ENCODE data around the gene ATP5F1D.

Gene ATP5F1D

DNA sequence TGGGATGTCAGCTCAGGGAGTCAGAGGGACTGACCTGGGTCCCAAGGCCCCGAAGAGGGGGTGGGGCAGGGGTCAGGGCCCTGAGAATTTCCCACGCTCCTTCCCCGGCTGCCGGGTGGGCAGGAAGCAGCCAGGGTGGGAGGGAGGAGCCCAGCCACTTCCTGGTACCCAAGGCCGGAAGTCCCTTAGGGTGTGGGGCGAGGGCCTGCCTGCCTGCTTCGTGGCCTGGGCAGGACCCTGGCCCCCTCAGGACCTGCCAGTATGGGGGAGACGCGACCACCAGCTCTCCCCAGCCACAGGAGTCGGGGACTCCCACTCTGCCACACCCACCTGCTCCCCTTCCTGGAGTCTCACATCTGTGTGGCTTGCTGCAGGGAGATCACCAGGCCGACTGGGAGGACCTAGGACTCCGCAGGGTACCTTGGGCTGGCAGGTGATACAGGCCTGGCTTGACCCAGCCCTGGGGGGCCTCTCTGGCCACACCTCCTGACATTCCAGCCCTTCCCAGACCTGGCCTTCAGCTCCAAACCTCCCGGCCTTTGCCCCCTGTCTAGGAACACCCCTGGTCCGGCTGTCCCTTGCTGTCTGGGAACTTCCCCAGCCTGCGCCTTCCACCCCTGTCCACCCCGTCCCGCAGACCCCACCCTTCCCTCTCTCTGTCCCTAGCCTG, 17.8 kb downstream of the ATP5F1D start:
- peak; percentile 91 for DNase-seq (ENCODE audit: low spot score)

DNA sequence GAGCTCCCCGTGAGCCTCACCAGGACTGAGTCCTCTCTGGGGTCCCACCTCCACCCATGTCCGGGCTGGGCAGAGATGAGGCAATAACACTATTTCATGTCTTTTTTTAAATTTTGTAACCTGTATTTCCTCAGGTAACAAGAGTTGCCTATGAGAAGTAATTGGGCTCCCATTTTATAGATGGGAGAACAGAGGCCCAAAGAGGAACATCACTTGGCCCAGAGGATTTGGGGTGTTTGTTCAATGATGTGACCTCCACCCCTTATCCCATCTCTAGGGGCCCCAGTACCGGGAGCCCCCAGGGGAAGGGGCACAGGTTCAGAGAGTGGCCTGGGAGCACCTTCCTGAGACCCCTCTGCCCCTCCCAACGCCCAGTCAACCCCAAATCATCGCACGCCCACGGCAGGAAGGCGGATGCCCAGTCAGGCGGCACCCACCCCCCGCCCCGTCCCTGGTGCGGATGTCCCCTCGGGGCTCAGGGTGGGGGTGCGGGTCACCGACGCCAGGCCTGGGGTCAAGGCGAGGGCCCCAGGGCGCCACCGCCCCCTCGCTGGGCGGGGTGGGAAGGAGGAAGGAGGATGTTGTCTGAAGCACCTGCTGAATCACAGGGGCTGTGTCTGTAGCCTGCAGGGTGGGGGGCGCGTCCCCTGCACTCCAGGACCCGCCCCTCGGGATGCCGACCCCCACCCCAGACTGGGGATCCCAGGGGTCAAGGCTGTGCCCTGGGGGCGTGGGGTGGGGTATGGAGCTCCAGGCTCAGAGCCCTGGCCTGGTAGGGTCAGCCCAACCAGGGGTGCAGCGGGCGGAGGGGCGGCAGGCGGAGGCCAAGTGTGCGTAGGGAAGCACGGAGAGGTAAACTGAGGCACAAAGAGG, 18.6 kb downstream of the ATP5F1D start:
- no peak for DNase-seq (ENCODE audit: low spot score)

DNA sequence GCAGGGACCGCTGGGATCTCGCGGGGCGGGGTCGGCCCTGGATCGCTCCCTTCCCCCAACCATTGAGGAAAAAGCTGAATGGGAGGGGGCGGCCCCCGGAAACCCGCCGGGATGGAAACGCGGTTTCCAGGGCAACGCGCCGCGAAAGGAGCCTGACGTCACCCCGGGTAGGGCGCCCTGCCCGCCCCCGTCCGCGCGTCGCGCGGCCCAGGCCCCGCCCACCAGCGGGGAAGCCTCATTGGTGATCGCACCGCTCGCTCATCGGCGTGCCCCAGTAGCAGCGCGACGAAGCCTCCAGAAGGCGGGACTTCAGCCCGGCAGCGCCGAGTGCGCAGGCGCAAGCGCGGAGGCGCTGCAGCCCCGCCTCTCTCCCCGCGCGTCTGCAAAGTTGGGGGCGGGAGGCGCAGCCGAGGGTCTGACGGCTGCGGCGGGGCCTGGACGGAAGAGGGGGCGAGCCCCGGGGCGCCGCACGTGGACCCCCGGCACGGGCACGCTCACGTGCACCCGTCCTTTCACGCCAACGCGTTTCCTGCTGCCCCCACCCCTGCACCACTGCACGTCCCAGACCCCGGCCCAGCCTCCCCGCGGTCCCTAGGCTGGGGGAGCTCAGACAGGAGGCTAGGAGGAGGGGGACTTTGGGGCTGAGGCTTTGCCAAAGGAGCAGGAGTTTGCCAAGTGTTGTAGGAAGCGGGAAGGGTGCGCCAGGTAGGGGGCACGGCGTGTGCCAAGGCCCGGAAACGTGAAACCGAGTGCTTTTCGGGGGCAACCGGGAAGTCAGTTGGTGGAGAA, 19.4 kb downstream of the ATP5F1D start:
- DNase-seq (ENCODE audit: low spot score): peak; percentile 99

DNA sequence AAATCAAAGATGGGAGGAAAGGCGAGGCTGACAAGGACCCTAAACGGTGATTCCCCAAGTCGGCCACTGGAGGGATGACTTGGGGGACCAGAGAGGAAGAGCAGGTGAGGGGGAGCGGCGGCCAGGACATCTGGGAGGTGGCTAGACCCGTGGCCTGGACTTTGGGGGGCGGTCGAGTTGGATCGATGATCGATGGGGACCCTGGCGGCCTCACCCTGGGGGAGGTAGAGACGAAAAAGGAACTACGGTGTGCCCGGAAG, 19.9 kb downstream of the ATP5F1D start:
- DNase-seq (ENCODE audit: low spot score): no peak

DNA sequence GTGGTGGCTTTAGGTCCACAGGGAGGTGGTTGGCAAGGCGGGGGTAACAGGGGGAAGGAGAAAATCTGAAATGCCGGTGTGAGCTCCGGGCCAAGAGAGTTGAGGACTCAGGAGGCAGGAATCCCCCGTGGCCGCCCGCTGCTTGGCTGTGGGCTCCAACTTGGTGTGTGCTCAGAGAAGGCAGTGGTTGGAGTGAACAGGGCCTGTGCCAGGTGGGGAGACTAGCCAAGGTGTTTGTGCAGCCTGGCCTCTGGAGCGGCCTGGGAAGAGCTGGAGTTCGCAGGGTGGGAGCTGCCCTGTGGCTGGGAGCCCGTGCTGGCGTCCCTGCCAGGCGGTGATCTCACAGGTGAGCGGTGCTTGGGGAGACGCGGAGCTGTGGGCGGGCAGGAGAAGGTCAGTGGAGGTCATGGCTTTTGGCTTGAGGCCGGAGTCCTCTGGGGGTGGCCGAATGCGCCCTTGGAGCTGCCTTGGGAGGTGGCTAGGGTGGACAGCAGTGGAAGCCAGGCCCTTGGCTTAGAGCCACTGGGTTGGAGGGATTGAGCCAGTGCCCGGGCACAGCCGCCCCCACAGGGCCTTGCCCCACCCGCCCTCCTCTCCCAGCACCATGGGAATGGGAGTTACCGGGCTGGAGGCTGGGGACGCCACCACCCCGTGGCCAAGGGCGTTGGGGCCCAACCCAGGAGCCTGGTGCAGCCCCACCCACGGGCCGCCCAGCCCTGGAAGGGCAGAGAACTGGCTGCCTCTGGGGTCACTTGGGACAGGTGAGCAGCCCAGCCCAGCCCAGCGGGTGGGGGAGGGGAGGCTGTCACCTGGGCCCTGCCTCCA, 20.5 kb downstream of the ATP5F1D start:
- DNase-seq (ENCODE audit: low spot score): no peak

DNA sequence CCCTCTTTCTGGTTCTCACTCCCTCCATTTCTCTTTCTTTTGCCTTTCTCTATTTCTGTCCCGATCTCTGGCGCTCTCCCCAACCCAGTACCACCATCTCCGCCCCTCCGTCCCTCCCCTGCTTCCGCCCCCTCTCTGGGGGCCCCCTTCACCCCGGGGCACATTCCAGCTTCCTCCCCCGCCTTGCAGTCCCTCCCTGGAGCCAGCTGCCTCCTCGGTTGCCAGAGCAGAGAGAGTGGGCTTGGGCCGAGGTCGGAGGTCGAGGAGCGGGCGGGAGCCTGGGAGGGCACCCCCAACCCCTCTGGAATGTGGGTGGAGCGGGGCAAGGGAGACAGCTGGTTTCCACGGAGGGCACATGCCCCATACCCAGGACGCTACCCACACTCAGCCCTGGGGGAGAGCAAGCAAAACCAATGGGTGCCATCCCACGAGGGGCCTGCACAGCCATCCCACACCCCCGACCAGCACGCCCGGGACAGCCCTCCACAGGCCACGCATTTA, 21.1 kb downstream of the ATP5F1D start:
- no peak for DNase-seq (ENCODE audit: low spot score)

DNA sequence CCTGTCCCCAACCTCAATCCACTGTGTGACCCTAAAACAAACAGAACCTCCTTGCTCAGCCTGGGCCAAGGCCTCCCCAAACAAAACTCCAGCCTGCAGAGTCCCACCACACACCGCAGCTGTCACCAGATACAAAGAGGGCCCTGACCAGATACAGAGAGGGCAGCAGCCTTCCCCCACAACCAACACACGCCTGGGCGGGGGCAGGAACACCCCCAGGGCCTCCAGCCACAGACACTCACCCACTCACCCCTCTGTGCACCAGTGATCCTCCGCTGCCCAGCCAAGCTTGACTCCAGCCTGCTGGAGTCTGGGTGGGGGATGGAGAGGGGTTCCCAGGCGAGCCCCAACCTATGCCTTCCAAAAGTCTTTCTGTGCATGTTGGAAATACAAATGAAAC, 21.6 kb downstream of the ATP5F1D start:
- DNase-seq (ENCODE audit: low spot score): no peak

DNA sequence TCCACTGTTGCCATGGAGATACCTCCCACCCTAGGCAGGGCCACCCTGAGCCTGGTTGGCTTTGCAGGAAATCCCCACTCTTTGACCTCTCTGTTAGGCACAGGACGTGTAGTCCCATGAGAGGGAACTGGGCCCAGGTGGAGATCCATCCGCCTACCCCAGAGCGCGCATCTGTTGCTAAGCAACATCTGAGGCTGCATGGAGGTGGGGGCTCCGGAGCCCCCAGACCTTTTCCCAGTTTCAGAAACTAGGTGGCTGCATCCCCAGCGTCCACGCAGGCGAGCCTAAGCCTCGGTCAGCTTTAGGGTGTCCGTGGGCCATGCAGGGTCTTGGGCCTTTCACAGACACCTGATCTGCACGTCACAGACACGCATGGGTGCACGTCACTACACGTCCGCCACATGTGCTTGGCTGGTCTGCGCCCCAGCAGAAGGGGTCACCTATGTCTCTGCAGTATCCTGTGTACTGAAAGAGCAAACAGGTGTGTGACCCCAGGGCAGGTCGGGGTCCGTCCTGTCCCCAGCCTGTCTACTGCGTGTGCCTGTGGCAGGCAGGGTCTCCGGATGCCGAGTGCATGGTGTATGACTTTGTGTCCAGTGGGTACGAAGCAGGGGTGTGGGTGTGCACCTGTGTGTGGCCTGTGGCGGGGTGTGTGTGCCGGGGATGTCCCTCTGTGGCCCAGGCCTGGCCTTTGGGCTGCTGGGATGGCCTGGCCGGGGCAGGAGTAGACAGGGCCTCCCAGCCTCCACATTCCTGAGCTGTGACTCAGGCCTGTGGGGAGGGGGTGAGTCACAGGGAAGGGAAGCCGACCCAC, 23.5 kb downstream of the ATP5F1D start:
- peak; percentile 94 for DNase-seq (ENCODE audit: low spot score)

DNA sequence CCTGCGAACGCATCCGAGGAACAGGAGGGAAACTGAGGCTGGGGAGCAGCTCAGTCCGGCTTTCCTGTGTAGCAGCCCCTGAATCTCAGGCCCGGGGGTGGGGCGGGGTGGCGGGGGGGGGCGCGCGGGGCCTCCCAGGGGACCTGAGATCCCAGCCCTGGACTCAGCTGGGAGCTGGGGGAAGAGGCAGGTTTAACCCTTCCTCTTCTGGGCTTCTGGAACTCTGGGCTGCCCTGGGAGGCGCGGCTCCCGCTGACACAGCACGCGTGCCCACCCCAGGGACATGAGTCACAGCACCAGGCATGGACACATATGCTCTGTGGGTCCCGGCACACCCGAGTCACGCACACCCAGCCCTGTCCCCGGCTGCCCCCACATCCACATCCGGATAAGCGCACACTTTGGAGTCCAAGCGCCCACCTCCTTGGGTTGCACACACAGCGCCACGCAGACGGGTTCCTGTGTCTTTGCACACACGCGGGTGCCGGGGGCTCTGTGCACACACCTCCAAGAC, 24.1 kb downstream of the ATP5F1D start:
- DNase-seq (ENCODE audit: low spot score): no peak

DNA sequence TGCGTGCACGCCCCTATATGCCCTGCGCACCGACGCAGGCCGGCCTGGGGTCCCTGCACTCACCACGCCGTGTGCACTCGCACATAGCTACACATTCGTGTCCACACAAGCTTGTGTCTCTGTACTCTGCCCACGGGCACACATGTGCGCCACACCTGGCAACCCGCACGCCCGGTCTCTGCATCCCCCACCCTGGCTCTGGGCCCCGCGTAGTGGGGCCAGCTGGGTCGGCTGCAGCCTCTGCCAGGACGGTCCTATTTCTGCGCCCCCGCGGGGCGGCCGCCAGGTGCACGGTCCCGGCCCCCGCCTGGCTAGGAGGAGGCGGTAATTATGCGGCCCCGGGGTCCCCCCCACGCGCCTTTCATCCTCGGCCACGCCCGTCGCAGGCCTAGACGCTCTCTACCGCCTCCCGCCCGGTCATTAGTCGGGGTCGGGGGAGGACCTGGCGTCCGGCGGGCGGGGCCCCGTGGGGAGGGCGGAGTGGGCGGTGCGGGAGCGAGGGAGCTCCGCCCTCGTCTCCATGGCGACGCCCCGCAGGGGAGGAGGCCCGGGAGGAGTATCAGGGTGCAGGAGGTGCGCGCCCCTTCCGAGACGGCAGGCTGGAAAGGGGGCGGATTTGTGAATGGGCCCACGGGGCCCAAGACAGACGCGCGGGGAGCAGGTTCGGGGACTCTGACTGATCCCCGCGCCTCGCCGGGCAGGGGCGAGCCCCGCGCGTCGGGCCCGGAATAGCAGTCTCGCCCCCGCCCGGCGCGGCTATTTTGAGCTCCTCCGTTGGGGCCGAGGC, 24.8 kb downstream of the ATP5F1D start:
- DNase-seq (ENCODE audit: low spot score): peak; percentile 97

DNA sequence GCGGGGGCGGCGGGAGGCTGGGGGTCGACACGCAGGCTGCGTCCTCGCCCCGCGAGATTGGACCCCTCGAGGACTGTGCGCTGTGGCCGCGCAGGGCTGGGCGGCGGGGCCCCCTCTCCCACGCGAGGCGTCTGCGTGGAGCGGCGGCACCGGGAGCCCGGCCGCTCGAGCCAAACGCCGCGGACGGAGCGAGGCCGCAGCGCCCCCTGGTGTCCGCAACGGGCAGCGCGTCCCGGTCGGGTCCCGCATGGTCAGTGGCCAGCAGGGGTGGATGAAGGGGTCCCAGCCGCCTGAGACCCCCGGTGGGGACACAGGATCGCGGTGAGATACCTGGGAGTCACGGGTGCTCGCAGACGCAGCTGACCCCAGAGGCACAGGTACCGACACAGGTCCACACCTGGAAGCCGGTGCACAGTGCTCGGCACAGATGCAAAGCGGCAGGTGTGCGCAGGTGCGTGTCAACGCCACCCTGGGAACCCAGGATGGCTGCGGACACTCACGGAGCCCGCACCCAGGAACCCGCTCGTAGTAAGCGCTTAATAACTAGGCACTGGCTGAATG, 25.4 kb downstream of the ATP5F1D start:
- peak; percentile 82 for DNase-seq (ENCODE audit: low spot score)

DNA sequence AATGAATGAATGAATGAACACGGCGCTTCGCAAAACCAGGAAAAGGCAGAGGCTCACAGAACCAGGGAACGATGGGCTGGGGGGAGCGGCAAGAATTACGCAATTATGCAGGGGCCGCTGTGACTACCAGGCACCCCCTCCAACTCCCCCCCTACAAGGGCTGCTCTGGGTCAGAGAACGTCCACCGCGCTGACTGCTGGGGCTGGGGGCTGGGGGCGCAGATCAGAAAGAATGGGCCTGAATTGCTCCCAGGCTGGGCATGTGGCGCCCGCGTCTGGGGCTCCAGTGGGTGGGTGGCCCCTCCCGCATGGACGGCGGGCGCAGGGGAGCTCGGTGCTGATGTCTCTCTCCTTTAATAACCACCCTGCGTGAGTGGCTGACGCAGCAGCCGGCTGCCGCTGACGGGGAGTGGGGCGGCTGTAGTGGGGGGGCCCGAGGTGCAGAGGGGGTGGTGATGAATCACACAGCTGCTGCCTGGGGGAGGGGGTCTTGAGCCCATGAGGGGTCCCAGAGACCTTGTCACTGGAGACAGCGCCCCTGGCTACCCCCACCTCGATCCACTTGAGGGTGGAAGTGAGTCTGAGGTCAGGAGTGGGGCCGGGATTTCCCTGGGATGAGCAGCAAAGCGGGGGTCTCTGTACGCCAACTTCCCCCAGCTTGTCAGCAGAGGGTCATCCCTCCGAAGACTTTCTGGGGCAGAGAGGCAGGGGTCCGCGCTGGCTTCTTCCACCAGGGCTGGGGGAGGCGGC, 26.1 kb downstream of the ATP5F1D start:
- DNase-seq (ENCODE audit: low spot score): no peak

DNA sequence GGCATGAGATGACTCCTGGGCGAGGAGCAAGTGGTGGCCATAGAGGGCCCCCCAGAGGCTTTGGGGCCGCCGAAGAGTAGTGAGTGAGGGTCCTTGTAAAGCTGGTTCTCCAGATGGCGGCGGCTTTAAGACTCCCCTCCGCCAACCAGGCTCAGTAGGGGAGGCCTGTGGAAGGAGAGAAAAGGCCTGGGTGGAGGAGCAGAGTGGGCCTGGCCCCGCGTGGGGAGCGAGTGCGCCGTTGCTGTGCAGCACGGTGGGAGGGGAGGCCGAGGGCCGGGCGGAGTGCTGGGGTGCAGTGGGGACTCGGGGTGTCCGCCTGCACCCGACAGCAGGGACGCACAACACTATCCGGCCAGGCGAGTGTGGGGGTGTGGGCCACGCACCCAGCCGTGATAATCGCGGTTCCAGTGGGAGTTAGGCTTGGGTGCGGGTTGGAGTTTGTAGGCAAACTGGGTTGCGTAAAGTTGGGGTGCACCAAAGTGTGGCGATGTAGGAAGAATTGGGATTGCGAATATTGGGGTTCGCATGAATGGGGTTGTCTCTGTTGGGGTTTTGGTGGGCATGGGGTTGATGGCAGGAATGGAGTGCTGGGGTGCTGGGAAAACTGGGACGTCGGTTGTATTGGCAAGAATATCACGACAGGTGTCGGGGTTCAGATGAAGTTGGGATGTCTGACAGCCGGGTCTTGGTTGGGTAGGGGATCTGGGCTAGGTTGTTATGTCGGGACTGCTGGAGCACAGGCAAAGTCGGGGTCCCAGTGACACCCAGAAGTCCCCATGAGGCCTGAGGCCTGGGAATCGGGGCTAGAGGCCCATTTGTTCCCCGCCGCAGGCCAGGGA, 26.9 kb downstream of the ATP5F1D start:
- no peak for DNase-seq (ENCODE audit: low spot score)

DNA sequence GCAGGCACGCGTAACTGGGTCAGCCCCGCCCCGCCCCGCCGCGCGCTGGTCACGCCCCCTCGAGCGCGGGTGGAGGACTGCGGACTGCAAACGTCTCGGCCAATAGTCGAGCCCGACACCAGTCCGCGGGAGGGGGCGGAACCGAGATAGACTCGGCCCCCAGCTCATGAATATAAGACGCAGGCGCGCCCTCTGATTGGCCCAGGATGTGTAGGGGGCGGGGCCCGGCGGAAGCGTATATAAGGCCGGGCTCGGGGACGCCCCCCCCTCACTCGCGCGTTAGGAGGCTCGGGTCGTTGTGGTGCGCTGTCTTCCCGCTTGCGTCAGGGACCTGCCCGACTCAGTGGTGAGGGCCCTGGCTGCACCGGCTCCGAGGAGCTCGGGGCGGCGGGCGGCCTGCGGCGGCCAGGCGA, 27.5 kb downstream of the ATP5F1D start, which contains the start of gene CIRBP:
CIRBP (plus strand) TSS at position 268 of the 413 bp plus-strand sequence. CDS start 1,602 bp downstream, outside the sequence.
- peak; percentile 99 for DNase-seq (ENCODE audit: low spot score)

DNA sequence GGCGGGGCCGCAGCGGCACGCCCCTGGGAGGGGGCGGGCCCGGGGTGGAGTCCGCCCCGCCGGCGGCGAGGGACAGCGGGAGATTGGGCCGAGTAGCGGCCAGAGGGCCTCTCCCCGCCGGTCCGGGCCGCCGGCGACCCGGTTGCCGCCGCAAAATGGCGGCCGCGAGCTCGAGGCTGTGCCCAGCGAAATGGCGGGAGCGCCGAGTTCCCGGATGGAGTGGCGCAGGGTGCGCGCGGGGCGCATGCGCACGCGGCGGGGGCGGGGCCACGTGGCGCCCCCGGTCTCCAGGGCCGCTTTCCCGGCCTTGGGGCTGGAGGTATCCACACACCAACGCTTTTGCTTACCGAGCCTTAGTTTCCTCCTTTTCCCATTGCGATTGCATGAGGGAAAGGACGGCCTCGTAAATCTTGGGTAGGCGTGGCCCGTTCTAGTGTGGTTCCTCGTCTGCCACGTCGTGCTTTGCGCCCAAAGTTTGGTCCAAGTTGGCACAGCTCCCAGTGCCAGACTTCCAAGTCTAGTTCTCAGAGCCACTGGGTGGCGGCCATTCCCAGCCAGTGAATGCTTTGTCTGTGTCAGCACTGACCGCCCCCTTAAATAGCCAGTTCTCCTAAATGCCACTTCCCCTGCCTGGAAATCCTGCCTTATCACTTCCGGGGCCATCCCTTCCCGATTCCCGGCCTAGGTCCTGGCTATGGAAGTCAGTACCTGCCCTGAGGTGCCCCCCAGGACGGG, 28.1 kb downstream of the ATP5F1D start:
- peak; percentile 94 for DNase-seq (ENCODE audit: low spot score)

DNA sequence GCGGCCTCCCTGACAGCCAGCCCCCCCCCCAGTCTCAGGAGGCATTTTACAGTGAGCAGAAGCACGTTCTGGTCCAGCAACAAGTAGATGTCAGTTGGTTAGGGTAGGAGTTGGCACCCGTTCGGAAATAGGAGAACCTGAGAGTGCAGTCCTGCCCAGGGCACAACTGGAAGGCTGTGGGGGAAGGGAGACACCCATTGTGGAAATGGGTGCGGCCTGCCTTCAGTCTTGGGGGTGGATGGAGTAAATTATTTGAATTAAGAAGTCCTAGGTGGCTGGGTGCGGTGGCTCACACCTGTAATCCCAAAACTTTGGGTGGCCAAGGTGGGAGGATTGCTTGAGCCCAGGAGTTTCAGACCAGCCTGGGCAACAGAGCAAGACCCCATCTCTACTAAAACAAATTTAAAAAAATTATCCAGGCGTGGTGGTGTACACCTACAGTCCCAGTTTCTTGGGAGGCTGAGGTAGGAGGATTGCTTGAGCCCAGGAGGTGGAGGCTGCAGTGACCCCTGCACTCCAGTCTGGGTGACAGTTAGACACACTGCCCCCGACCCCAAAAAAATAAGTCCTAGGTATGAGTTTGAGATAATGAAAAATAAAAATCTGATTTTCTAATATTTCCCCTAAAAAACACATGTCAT, 28.8 kb downstream of the ATP5F1D start:
- DNase-seq (ENCODE audit: low spot score): no peak
